ENCODE data around the gene CDK5RAP1.

The CDK5RAP1 gene

DNA sequence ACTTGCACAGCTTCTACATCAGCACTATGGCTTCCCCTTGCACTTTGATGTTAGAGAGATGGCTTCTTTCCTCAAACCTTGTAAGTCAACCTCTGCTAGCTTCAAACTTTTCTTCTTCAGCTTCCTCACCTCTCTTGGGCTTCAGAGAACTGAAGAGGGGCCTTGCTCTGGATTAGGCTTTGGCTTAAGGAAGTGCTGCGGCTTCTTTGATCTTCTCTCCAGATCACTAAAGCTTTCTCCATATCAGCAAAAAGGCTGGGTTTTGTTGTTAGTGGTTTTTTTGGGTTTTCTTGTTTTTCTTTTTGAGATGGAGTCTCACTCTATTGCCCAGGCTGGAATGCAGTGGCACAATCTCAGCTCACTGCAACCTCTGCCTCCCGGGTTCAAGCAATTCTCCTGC, 24.0 kb downstream of the CDK5RAP1 start:
- Histone ChIP-seq H3K27me3 (ENCODE audit: insufficient read depth, poor library complexity, severe bottlenecking) (no peaks in the 10 kb centered on the region), H3K27ac (ENCODE audit: poor library complexity, severe bottlenecking) (no peak overlapping the region), H3K4me1 (ENCODE audit: insufficient read depth, poor library complexity, severe bottlenecking) (peaks cover 15% of the 10 kb centered on the region), H3K36me3 (ENCODE audit: low read depth) (peaks cover 88% of the 10 kb centered on the region), H3K4me3 (ENCODE audit: severe bottlenecking) (no peak overlapping the region), H3K9me3 (ENCODE audit: severe bottlenecking) (no peaks in the 10 kb centered on the region)
- TF ChIP-seq, protein P1, sequence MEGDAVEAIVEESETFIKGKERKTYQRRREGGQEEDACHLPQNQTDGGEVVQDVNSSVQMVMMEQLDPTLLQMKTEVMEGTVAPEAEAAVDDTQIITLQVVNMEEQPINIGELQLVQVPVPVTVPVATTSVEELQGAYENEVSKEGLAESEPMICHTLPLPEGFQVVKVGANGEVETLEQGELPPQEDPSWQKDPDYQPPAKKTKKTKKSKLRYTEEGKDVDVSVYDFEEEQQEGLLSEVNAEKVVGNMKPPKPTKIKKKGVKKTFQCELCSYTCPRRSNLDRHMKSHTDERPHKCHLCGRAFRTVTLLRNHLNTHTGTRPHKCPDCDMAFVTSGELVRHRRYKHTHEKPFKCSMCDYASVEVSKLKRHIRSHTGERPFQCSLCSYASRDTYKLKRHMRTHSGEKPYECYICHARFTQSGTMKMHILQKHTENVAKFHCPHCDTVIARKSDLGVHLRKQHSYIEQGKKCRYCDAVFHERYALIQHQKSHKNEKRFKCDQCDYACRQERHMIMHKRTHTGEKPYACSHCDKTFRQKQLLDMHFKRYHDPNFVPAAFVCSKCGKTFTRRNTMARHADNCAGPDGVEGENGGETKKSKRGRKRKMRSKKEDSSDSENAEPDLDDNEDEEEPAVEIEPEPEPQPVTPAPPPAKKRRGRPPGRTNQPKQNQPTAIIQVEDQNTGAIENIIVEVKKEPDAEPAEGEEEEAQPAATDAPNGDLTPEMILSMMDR (IDR thresholded peaks at IDR 0.05; ENCODE audit: poor library complexity, severe bottlenecking): no peak
- DNase-seq (ENCODE audit: low spot score) (no peak), ATAC-seq (ENCODE audit: low read depth) (no peak)

DNA sequence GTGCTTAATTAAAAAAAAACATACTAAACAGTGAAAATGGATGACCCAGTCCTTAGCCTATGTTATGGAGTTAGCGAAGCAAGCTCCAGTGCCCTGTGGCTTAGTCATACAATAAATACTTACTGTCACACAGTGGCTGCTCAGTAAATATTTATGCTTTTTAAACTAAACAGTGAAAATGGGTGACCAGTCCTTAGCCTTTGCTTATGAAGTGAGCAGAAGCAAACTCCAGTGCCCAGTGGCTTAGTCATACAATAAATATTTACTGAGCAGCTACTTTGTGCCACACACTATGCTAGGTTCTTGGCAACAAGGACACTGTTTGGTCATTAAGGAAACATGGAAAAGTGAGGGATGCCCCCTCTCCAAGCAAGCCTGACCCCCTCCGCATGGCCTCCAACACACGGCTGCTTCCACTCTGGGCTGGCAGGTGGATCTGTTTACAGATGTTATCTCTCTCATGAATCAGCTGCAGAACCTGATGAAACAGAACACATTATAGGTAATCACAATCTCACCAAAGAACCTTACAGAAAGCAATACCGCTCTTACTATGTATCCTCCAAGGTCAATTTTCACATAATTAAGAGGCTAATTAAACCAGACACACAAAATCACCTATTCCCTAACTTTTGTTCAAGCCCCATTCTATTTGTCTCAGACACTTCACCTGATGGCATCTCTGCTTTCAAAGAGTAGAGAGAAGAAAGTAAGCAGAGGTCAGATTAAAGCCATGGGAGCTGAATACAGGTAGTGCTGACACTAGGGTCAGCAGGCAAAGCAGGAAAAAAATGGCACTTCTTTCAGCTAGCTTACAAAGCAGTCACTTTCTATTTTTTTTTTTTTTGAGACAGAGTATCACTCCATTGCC, 27.3 kb downstream of the CDK5RAP1 start:
- Histone ChIP-seq H3K36me3 (ENCODE audit: low read depth) (peaks cover 88% of the 10 kb centered on the region), H3K9me3 (ENCODE audit: severe bottlenecking) (no peaks in the 10 kb centered on the region), H3K4me1 (ENCODE audit: insufficient read depth, poor library complexity, severe bottlenecking) (peaks cover 20% of the 10 kb centered on the region), H3K4me3 (ENCODE audit: severe bottlenecking) (no peak overlapping the region), H3K27me3 (ENCODE audit: insufficient read depth, poor library complexity, severe bottlenecking) (no peaks in the 10 kb centered on the region), H3K27ac (ENCODE audit: poor library complexity, severe bottlenecking) (peak overlapping the region; percentile 37)
- TF ChIP-seq, protein P1 (IDR thresholded peaks at IDR 0.05; ENCODE audit: poor library complexity, severe bottlenecking): no peak
- ATAC-seq (ENCODE audit: low read depth) (peak; percentile 54), DNase-seq (ENCODE audit: low spot score) (no peak)

DNA sequence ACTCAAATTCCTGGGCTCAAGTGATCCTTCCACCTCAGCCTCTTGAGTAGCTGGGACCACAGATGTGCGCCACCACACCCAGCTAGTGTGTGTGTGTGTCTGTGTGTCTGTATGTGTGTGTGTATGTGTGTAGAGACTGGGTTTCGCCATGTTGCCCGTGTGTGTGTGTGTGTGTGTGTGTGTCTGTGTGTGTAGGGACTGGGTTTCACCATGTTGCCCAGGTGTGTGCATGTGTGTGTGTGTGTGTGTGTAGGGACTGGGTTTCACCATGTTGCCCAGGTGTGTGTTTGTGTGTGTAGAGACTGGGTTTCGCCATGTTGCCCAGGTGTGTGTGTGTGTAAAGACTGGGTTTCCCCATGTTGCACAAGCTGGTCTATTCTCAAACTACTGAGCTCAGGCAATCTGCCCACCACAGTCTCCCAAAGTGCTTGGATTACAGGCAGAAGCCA, 28.3 kb downstream of the CDK5RAP1 start:
- H3K27me3 ChIP-seq (ENCODE audit: insufficient read depth, poor library complexity, severe bottlenecking): no peaks in the 10 kb centered on the region
- H3K36me3 ChIP-seq (ENCODE audit: low read depth): peaks cover 86% of the 10 kb centered on the region
- peak; percentile 13; the same call in 1 of the 3 replicates for ATAC-seq (ENCODE audit: low read depth)
- no peak overlapping the region for H3K4me3 ChIP-seq (ENCODE audit: severe bottlenecking)
- DNase-seq (ENCODE audit: low spot score): no peak
- peak overlapping the region; percentile 37 for H3K27ac ChIP-seq (ENCODE audit: poor library complexity, severe bottlenecking)
- peaks cover 20% of the 10 kb centered on the region for H3K4me1 ChIP-seq (ENCODE audit: insufficient read depth, poor library complexity, severe bottlenecking)
- no peaks in the 10 kb centered on the region for H3K9me3 ChIP-seq (ENCODE audit: severe bottlenecking)
- TF ChIP-seq, protein P1 (IDR thresholded peaks at IDR 0.05; ENCODE audit: poor library complexity, severe bottlenecking): no peak

DNA sequence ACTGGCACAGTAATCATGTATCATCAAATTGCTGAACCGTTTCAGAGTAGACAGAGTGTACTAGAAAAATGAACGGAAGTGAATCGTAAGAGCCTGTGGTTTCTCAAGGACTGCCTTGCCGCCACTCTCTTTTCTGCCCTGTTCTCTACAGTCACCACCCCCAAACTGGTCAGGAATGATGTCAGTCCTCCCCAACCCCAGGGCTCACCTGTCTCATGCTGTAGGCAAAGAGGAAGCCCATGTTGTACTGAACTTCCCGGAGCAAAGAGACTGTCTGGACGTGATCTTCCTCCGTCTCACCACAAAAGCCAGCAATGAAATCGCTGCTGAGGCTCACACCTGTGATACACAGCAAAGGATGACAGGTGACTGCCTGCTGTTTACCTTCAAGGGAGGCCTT, 31.0 kb downstream of the CDK5RAP1 start:
- H3K4me1 ChIP-seq (ENCODE audit: insufficient read depth, poor library complexity, severe bottlenecking): peaks cover 20% of the 10 kb centered on the region
- H3K4me3 ChIP-seq (ENCODE audit: severe bottlenecking): no peak overlapping the region
- H3K36me3 ChIP-seq (ENCODE audit: low read depth): peaks cover 87% of the 10 kb centered on the region
- DNase-seq (ENCODE audit: low spot score) (peak; percentile 60), ATAC-seq (ENCODE audit: low read depth) (no peak)
- no peaks in the 10 kb centered on the region for H3K27me3 ChIP-seq (ENCODE audit: insufficient read depth, poor library complexity, severe bottlenecking)
- TF ChIP-seq, protein P1 (IDR thresholded peaks at IDR 0.05; ENCODE audit: poor library complexity, severe bottlenecking): no peak
- no peaks in the 10 kb centered on the region for H3K9me3 ChIP-seq (ENCODE audit: severe bottlenecking)
- no peak overlapping the region for H3K27ac ChIP-seq (ENCODE audit: poor library complexity, severe bottlenecking)

DNA sequence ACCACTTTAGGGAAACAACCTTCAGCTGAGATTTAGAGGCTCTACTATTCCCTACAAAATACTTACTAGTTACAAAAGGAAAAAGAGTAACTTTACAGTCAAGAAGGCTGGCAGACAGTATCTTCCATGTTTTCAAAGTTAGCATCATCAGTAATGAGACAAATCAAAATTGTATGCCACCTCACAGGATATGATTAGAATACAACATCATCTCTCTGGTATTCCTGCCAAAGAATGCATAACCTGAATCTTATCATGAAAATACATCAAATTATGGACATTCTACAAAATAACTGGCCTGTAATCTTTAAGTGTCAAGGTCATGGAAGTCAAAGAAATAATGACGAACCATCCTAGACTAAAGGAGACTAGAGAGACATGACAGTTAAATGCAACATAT, 38.4 kb downstream of the CDK5RAP1 start:
- no peaks in the 10 kb centered on the region for H3K9me3 ChIP-seq (ENCODE audit: severe bottlenecking)
- no peak overlapping the region for H3K27ac ChIP-seq (ENCODE audit: poor library complexity, severe bottlenecking)
- no peaks in the 10 kb centered on the region for H3K4me1 ChIP-seq (ENCODE audit: insufficient read depth, poor library complexity, severe bottlenecking)
- H3K4me3 ChIP-seq (ENCODE audit: severe bottlenecking): no peak overlapping the region
- ATAC-seq (ENCODE audit: low read depth) (no peak), DNase-seq (ENCODE audit: low spot score) (no peak)
- TF ChIP-seq, protein P1 (IDR thresholded peaks at IDR 0.05; ENCODE audit: poor library complexity, severe bottlenecking): no peak
- peaks cover 99% of the 10 kb centered on the region for H3K36me3 ChIP-seq (ENCODE audit: low read depth)
- no peaks in the 10 kb centered on the region for H3K27me3 ChIP-seq (ENCODE audit: insufficient read depth, poor library complexity, severe bottlenecking)
